Left ventricle myocardium inferior (tissue), 1 donor: ENCODE measurements around the gene SPTLC2. TPM values are rescaled to one million over a fixed set of nuclear protein-coding genes. Genes with fewer than 3 reads are reported as not detected.

Experiments used
- DNase-seq: peaks from one replicate; pipeline ENCODE4 v3.0.0-alpha.2; 2020
- H3K27ac ChIP-seq: fragments of 200-600 bp; replicated peaks from 2 replicates; pipeline ENCODE4 v1.8.0; 2021
- H3K27me3 ChIP-seq: fragments of 200-600 bp; 2 replicates; pipeline ENCODE4 v1.8.0; 2021; ENCODE audit warnings: low read depth
- H3K36me3 ChIP-seq: fragments of 200-600 bp; 2 replicates; pipeline ENCODE4 v1.8.0; 2021
- H3K4me1 ChIP-seq: fragments of 200-600 bp; 2 replicates; pipeline ENCODE4 v1.8.0; 2021
- H3K4me3 ChIP-seq: fragments of 200-600 bp; 2 replicates; pipeline ENCODE4 v1.8.0; 2021; ENCODE audit warnings: mild to moderate bottlenecking, moderate library complexity
- H3K9me3 ChIP-seq: fragments of 200-600 bp; replicated peaks from 2 replicates; pipeline ENCODE4 v1.8.0; 2021
- intact Hi-C: fragments of 100-400 bp; cut with micrococcal nuclease; formaldehyde crosslinking; loops from one replicate; pipeline ENCODE4 v1.11.0; 2022
- total RNA-seq: library from RNA; stranded (reverse); fragmentation: NEBNext Ultra II Directional; extraction: Animal tissue kit (Norgen Biotek cat#: 25700); gene quantifications from one replicate; pipeline ENCODE4 v1.2.1, GENCODE V29; 2021
- TF ChIP-seq, protein P1 (sequence below): fragments of 200-600 bp; IDR thresholded peaks from 2 replicates; pipeline ENCODE4 v1.8.0; 2021; ENCODE audit warnings: antibody characterized with exemption, mild to moderate bottlenecking, borderline replicate concordance
- donor health status: DM: no; HTN: yes; CAD: no; lungs with severe emphysema.

Gene SPTLC2
- total RNA-seq, 1 donor from 2014 or later: 11.5 TPM

DNA sequence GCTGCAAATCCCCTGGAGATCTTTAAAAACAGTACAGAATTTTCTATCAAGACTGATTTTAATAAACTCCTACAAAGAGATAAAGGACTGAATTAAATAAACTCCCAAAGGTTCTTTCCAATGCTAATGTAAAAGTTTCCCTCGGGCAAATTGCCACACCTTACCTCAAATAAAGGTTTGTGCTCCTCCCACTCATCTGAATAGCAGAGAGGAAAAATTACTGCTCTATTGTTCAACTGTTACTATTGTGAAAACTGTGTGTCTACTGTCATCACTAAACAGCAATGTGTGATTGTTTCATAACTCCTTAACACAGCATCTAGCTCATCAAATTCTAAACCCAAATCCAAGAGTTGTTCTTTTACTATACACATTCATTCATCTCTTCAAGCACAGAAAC lies 3.2 kb downstream of the SPTLC2 start:
- peaks cover 34% of the 10 kb centered on the region for H3K4me1 ChIP-seq
- intact Hi-C loops: no loop called here

DNA sequence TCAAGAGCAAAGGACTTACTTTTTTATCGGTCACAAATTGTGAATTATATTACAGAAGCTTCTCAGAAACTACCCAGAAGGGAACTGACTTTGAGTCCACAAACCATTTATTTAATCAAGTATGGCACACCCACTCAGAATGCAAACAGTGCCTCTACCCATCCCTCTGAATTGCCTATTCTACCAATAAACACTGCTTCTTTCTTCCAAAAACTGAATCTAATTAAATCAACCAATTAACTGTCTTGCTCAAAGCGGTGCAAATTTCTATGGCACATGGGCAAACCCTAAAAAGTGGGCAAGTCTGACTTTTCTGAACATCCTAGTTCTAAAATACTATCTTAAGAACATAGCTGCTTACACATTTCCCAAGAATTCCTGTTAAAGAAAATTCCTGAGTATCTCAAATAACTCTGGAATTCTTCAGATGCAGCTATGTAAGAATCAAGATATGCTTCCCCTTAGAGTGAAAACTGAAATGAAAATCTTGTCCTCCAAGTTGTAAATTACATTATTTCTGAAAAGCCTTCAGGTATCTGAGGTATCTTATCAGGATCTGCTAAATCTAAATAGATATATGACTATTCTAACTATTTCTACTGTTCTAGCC lies 4.3 kb downstream of the SPTLC2 start:
- intact Hi-C loops: no loop called here
- no peak overlapping the region for H3K4me3 ChIP-seq
- peaks cover 42% of the 10 kb centered on the region for H3K4me1 ChIP-seq
- H3K9me3 ChIP-seq: no peaks in the 10 kb centered on the region
- H3K36me3 ChIP-seq: no peaks in the 10 kb centered on the region
- TF ChIP-seq, protein P1, sequence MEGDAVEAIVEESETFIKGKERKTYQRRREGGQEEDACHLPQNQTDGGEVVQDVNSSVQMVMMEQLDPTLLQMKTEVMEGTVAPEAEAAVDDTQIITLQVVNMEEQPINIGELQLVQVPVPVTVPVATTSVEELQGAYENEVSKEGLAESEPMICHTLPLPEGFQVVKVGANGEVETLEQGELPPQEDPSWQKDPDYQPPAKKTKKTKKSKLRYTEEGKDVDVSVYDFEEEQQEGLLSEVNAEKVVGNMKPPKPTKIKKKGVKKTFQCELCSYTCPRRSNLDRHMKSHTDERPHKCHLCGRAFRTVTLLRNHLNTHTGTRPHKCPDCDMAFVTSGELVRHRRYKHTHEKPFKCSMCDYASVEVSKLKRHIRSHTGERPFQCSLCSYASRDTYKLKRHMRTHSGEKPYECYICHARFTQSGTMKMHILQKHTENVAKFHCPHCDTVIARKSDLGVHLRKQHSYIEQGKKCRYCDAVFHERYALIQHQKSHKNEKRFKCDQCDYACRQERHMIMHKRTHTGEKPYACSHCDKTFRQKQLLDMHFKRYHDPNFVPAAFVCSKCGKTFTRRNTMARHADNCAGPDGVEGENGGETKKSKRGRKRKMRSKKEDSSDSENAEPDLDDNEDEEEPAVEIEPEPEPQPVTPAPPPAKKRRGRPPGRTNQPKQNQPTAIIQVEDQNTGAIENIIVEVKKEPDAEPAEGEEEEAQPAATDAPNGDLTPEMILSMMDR: no peak
- no peaks in the 10 kb centered on the region for H3K27me3 ChIP-seq
- no peak overlapping the region for H3K27ac ChIP-seq
- DNase-seq: no peak

More for the DNA sequence above, 3.2 kb downstream of the SPTLC2 start:
- H3K27ac ChIP-seq: no peak overlapping the region
- H3K27me3 ChIP-seq: no peaks in the 10 kb centered on the region
- TF ChIP-seq, protein P1: no peak
- no peak overlapping the region for H3K4me3 ChIP-seq
- H3K9me3 ChIP-seq: no peaks in the 10 kb centered on the region
- H3K36me3 ChIP-seq: no peaks in the 10 kb centered on the region
- DNase-seq: no peak

DNA sequence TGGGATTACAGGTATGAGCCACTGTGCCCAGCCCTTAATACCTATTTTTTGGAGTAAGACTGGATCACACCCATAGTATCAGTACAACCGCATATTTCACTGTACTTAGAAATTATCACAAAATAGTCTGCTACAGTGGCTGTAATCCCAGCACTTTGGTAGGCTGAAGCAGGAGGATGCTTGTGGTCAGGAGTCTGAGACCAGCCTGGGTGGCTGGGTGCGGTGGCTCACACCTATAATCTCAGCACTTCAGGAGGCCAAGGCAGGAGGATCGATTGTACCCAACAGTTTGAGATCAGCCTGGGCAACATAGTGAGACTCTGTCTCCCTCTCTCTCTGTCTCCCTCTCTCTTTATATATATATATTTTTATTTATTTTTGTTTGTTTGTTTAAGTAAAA lies 5.9 kb downstream of the SPTLC2 start:
- no peak overlapping the region for H3K27ac ChIP-seq
- intact Hi-C loops: no loop called here
- H3K4me1 ChIP-seq: peaks cover 33% of the 10 kb centered on the region

DNA sequence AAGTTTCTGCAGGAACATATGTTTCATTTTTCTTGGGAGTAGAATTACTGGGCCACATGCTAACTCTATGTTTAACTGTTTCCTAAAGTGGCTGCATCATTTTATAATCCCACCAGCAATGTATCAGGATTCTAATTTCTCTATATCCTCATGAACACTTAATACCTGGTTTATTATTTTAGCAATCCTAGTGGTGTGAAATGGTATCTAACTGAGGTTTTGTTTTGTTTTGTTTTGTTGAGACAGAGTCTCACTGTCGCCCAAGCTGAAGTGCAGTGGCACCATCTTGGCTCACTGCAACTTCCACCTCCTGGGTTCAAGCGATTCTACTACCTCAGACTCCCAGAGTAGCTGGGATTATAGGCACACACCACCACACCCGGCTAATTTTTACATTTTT lies 6.5 kb downstream of the SPTLC2 start:
- no peak for DNase-seq
- Histone ChIP-seq H3K4me1 (peaks cover 27% of the 10 kb centered on the region), H3K4me3 (no peak overlapping the region), H3K27me3 (no peaks in the 10 kb centered on the region), H3K9me3 (no peaks in the 10 kb centered on the region), H3K27ac (no peak overlapping the region), H3K36me3 (no peaks in the 10 kb centered on the region)
- intact Hi-C loops: no loop called here
- TF ChIP-seq, protein P1: no peak

More for the DNA sequence above, 5.9 kb downstream of the SPTLC2 start:
- TF ChIP-seq, protein P1: no peak
- no peak for DNase-seq
- Histone ChIP-seq H3K27me3 (no peaks in the 10 kb centered on the region), H3K4me3 (no peak overlapping the region), H3K36me3 (no peaks in the 10 kb centered on the region), H3K9me3 (no peaks in the 10 kb centered on the region)

DNA sequence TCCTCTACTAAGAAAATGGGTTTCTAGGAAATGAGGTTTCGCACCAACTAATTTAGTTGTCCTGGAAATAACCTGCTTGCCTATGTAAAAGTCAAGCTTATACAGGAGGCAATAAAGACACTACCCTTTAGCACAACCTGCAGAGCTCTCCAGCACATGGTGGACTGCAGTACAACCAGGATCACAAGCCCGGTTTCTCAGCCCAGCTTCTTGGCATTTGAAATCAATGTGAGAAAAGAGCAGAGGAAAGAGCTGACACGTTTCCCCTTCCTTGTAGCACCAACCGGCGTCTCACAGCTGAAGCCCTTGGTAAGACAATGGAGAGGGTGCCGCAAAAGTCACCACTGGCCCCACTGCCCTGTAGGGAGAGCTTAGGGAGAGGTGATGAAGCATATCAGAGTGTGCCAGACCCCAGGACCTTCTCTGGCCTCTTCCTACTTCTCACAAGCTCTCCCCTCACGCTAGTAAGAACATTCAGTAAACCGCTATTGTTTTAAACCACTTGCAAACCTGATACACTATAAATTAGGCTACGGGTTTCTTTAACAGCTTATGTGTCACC lies 8.6 kb downstream of the SPTLC2 start:
- DNase-seq: no peak
- no peaks in the 10 kb centered on the region for H3K36me3 ChIP-seq
- TF ChIP-seq, protein P1: no peak
- intact Hi-C loops: no loop called here
- H3K9me3 ChIP-seq: no peaks in the 10 kb centered on the region
- peak overlapping the region; percentile 10 for H3K27ac ChIP-seq
- peaks cover 27% of the 10 kb centered on the region for H3K4me1 ChIP-seq
- no peaks in the 10 kb centered on the region for H3K27me3 ChIP-seq
- no peak overlapping the region for H3K4me3 ChIP-seq
